WTC11 (cell line): ENCODE measurements around the gene ATP6V0B. TPM values are rescaled to one million over a fixed set of nuclear protein-coding genes. Genes with fewer than 3 reads are reported as not detected.

Source experiments
- ATAC-seq: fragments of 200-7000 bp; cut with Tn5 transposase; 2 replicates; pipeline ENCODE4 v1.10.0; 2021; ENCODE audit warnings: mild to moderate bottlenecking, moderate library complexity
- CTCF ChIA-PET: fragments of 300-600 bp; sonication (Branson Sonifier 250); formaldehyde crosslinking; loops from one replicate; lab custom pipeline; 2021; ENCODE audit warnings: antibody characterized with exemption; lab: Charles Lee
- POLR2A ChIA-PET: fragments of 350-600 bp; sonication (Branson Sonifier 250); formaldehyde crosslinking; loops from one replicate; lab custom pipeline; 2021; ENCODE audit warnings: antibody characterized with exemption; lab: Charles Lee
- DNase-seq: peaks from one replicate; pipeline ENCODE4 v3.0.0; 2021; ENCODE audit warnings: low spot score
- H3K27ac Mint-ChIP-seq: 2 replicates; pipeline ENCODE4 v1.8.0; 2021; ENCODE audit warnings: mixed read lengths
- H3K27me3 Mint-ChIP-seq: 2 replicates; pipeline ENCODE4 v1.8.0; 2021; ENCODE audit warnings: low read depth, mild to moderate bottlenecking, moderate library complexity, mixed read lengths
- H3K36me3 Mint-ChIP-seq: 2 replicates; pipeline ENCODE4 v1.8.0; 2021; ENCODE audit warnings: mixed read lengths
- H3K4me1 Mint-ChIP-seq: 2 replicates; pipeline ENCODE4 v1.8.0; 2022; ENCODE audit warnings: mixed read lengths
- H3K4me3 Mint-ChIP-seq: 2 replicates; pipeline ENCODE4 v1.8.0; 2021; ENCODE audit warnings: mild to moderate bottlenecking, moderate library complexity, mixed read lengths
- H3K9me3 Mint-ChIP-seq: 2 replicates; pipeline ENCODE4 v1.8.0; 2021; ENCODE audit warnings: mixed read lengths
- CREB1 ChIP-seq: sonication (generic); formaldehyde crosslinking; IDR thresholded peaks from 2 replicates; pipeline ENCODE4 v1.8.0; 2023; ENCODE audit warnings: mild to moderate bottlenecking, missing genetic modification reagents
- CREM ChIP-seq: sonication (generic); formaldehyde crosslinking; IDR thresholded peaks from 2 replicates; pipeline ENCODE4 v1.8.1; 2022; ENCODE audit warnings: mild to moderate bottlenecking, missing genetic modification reagents, moderate library complexity
- FOXJ3 ChIP-seq: sonication (generic); formaldehyde crosslinking; IDR thresholded peaks from 2 replicates; pipeline ENCODE4 v1.9.0; 2021; ENCODE audit warnings: missing genetic modification reagents, mild to moderate bottlenecking, borderline replicate concordance
- GABPB1 ChIP-seq: sonication (generic); formaldehyde crosslinking; IDR thresholded peaks from 2 replicates; pipeline ENCODE4 v1.8.1; 2023; ENCODE audit warnings: mild to moderate bottlenecking, missing genetic modification reagents
- KAT7 ChIP-seq: sonication (generic); formaldehyde crosslinking; IDR thresholded peaks from 2 replicates; pipeline ENCODE4 v1.8.1; 2023; ENCODE audit warnings: missing genetic modification reagents, mild to moderate bottlenecking, borderline replicate concordance
- MXD4 ChIP-seq: fragments of 250-450 bp; sonication (Bioruptor Pico); IDR thresholded peaks from 2 replicates; pipeline ENCODE4 v1.8.0; 2021; ENCODE audit warnings: mild to moderate bottlenecking, moderate library complexity, borderline replicate concordance
- MYBL2 ChIP-seq: sonication (generic); formaldehyde crosslinking; IDR thresholded peaks from 2 replicates; pipeline ENCODE4 v1.8.1; 2023; ENCODE audit warnings: mild to moderate bottlenecking, moderate library complexity, missing genetic modification reagents
- NR2C2 ChIP-seq: sonication (generic); formaldehyde crosslinking; IDR thresholded peaks from 2 replicates; pipeline ENCODE4 v1.8.0; 2022; ENCODE audit warnings: mild to moderate bottlenecking, missing genetic modification reagents
- RORB ChIP-seq: fragments of 250-450 bp; sonication (Bioruptor Pico); IDR thresholded peaks from 2 replicates; pipeline ENCODE4 v1.9.0; 2021; ENCODE audit warnings: mild to moderate bottlenecking
- TP53 ChIP-seq: sonication (generic); formaldehyde crosslinking; IDR thresholded peaks from 2 replicates; pipeline ENCODE4 v1.8.1; 2023; ENCODE audit warnings: mild to moderate bottlenecking, missing genetic modification reagents
- ZNF138 ChIP-seq: sonication (generic); formaldehyde crosslinking; conservative IDR thresholded peaks from 2 replicates; pipeline ENCODE4 v1.8.1; 2022; ENCODE audit warnings: mild to moderate bottlenecking, moderate library complexity, missing genetic modification reagents
- total RNA-seq: library from RNA; stranded (reverse); gene quantifications from 3 replicates; pipeline ENCODE4 v1.2.3, GENCODE V29; 2021
- TF ChIP-seq, protein P1 (sequence below): sonication (generic); formaldehyde crosslinking; IDR thresholded peaks from 2 replicates; pipeline ENCODE4 v1.8.1; 2022; ENCODE audit warnings: low read depth, missing genetic modification reagents, borderline replicate concordance
- TF ChIP-seq, protein P2 (sequence below): fragments of 250-450 bp; sonication (Bioruptor Pico); IDR thresholded peaks from 2 replicates; pipeline ENCODE4 v1.8.0; 2021; ENCODE audit warnings: mild to moderate bottlenecking
- TF ChIP-seq, protein P3 (sequence below): sonication (generic); formaldehyde crosslinking; IDR thresholded peaks from 2 replicates; pipeline ENCODE4 v1.8.1; 2023; ENCODE audit warnings: mild to moderate bottlenecking, missing genetic modification reagents, moderate library complexity
- TF ChIP-seq, protein P4 (sequence below): sonication (generic); formaldehyde crosslinking; IDR thresholded peaks from 2 replicates; pipeline ENCODE4 v1.8.0; 2022; ENCODE audit warnings: mild to moderate bottlenecking, missing genetic modification reagents
- TF ChIP-seq, protein P5 (sequence below): sonication (generic); formaldehyde crosslinking; IDR thresholded peaks from 2 replicates; pipeline ENCODE4 v1.8.0; 2023; ENCODE audit warnings: missing genetic modification reagents, mild to moderate bottlenecking, borderline replicate concordance

The ATP6V0B gene
- total RNA-seq, 1 experiment from 2014 or later: 110 TPM

DNA sequence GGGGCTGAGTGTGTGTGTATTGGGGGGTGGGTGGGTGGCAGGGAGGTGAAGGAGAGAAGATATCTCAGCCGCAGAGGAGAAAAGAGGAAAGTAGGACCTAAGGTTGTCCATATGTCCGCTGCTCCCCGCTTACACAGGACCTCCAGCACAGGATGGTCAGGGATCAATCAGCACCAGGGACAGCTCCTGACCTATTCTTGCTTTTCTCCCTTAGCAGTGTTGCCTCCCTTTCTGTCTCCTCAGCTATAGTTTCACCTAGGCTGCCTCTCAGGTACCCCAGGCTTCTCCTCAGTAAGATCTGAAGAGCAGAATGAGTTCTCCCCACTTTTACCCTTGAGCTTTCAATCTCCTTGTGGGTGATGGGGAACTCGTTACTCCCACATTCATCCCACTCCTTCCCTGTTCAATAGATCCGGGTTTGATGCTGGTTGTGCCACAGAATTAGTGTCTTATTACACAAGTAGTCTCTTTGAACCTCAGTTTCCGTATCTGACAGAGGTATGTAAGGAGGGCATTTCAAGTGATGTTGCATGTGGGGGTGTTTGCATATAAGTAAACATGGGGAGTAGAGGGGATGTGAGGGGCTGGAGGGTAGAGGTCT lies 6.3 kb upstream of the ATP6V0B start (continued):
- TF ChIP-seq, protein P1, sequence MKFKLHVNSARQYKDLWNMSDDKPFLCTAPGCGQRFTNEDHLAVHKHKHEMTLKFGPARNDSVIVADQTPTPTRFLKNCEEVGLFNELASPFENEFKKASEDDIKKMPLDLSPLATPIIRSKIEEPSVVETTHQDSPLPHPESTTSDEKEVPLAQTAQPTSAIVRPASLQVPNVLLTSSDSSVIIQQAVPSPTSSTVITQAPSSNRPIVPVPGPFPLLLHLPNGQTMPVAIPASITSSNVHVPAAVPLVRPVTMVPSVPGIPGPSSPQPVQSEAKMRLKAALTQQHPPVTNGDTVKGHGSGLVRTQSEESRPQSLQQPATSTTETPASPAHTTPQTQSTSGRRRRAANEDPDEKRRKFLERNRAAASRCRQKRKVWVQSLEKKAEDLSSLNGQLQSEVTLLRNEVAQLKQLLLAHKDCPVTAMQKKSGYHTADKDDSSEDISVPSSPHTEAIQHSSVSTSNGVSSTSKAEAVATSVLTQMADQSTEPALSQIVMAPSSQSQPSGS (CRISPR knock-in tag): no peak
- TF ChIP-seq MYBL2 (CRISPR knock-in tag) (no peak), FOXJ3 (CRISPR knock-in tag) (no peak), RORB (CRISPR knock-in tag) (no peak), ZNF138 (CRISPR knock-in tag) (no peak), CREB1 (CRISPR knock-in tag) (no peak)
- TF ChIP-seq, protein P2, sequence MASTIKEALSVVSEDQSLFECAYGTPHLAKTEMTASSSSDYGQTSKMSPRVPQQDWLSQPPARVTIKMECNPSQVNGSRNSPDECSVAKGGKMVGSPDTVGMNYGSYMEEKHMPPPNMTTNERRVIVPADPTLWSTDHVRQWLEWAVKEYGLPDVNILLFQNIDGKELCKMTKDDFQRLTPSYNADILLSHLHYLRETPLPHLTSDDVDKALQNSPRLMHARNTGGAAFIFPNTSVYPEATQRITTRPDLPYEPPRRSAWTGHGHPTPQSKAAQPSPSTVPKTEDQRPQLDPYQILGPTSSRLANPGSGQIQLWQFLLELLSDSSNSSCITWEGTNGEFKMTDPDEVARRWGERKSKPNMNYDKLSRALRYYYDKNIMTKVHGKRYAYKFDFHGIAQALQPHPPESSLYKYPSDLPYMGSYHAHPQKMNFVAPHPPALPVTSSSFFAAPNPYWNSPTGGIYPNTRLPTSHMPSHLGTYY (CRISPR knock-in tag): no peak
- TF ChIP-seq, protein P3, sequence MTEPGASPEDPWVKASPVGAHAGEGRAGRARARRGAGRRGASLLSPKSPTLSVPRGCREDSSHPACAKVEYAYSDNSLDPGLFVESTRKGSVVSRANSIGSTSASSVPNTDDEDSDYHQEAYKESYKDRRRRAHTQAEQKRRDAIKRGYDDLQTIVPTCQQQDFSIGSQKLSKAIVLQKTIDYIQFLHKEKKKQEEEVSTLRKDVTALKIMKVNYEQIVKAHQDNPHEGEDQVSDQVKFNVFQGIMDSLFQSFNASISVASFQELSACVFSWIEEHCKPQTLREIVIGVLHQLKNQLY (CRISPR knock-in tag): no peak

DNA sequence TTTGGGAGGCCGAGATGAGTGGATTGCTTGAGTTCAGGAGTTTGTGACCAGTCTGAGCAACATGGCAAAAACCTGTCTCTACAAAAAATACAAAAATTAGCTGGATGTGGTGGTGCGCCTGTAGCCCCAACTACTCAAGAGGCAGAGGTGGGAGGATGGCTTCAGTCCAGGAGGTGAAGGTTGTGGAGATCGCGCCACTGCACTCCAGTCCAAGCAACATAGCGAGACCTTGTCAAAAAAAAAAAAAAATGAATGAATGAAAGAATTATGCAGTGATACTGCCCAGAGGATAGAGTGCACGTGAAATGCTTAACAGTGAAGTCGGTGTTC lies 5.4 kb upstream of the ATP6V0B start:
- TF ChIP-seq, protein P4, sequence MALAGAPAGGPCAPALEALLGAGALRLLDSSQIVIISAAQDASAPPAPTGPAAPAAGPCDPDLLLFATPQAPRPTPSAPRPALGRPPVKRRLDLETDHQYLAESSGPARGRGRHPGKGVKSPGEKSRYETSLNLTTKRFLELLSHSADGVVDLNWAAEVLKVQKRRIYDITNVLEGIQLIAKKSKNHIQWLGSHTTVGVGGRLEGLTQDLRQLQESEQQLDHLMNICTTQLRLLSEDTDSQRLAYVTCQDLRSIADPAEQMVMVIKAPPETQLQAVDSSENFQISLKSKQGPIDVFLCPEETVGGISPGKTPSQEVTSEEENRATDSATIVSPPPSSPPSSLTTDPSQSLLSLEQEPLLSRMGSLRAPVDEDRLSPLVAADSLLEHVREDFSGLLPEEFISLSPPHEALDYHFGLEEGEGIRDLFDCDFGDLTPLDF: no peak
- TF ChIP-seq CREM (CRISPR knock-in tag) (no peak), GABPB1 (CRISPR knock-in tag) (no peak), TP53 (no peak), MXD4 (CRISPR knock-in tag) (no peak), KAT7 (CRISPR knock-in tag) (no peak), NR2C2 (no peak)
- TF ChIP-seq, protein P5, sequence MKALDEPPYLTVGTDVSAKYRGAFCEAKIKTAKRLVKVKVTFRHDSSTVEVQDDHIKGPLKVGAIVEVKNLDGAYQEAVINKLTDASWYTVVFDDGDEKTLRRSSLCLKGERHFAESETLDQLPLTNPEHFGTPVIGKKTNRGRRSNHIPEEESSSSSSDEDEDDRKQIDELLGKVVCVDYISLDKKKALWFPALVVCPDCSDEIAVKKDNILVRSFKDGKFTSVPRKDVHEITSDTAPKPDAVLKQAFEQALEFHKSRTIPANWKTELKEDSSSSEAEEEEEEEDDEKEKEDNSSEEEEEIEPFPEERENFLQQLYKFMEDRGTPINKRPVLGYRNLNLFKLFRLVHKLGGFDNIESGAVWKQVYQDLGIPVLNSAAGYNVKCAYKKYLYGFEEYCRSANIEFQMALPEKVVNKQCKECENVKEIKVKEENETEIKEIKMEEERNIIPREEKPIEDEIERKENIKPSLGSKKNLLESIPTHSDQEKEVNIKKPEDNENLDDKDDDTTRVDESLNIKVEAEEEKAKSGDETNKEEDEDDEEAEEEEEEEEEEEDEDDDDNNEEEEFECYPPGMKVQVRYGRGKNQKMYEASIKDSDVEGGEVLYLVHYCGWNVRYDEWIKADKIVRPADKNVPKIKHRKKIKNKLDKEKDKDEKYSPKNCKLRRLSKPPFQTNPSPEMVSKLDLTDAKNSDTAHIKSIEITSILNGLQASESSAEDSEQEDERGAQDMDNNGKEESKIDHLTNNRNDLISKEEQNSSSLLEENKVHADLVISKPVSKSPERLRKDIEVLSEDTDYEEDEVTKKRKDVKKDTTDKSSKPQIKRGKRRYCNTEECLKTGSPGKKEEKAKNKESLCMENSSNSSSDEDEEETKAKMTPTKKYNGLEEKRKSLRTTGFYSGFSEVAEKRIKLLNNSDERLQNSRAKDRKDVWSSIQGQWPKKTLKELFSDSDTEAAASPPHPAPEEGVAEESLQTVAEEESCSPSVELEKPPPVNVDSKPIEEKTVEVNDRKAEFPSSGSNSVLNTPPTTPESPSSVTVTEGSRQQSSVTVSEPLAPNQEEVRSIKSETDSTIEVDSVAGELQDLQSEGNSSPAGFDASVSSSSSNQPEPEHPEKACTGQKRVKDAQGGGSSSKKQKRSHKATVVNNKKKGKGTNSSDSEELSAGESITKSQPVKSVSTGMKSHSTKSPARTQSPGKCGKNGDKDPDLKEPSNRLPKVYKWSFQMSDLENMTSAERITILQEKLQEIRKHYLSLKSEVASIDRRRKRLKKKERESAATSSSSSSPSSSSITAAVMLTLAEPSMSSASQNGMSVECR (CRISPR knock-in tag): no peak
- ATAC-seq: no peak
- Mint-ChIP-seq H3K9me3 (no peaks in the 10 kb centered on the region), H3K36me3 (peaks cover 13% of the 10 kb centered on the region; the same call in 1 of the 2 replicates), H3K4me3 (peak overlapping the region; percentile 97), H3K4me1 (peaks cover 21% of the 10 kb centered on the region), H3K27me3 (no peaks in the 10 kb centered on the region), H3K27ac (no peak overlapping the region)
- POLR2A ChIA-PET: interaction anchor here (1.0 kb wide), 1 partner anchor 62 kb away, joined by 3 read pairs; no protein-coding TSS in a partner anchor
- no peak for DNase-seq
- CTCF ChIA-PET: interaction anchor here (0.7 to 2.8 kb wide), 9 partner anchors 11 to 206 kb away, joined by 3 to 27 read pairs (median 5); partner anchors contain the start of gene IPO13
